K562 (cell line): Measurements from ENCODE around the gene IQCE. TPM values are rescaled to one million over a fixed set of nuclear protein-coding genes. Genes with fewer than 3 reads are reported as not detected.
A peak's percentile ranks its signal among the peaks of the same experiment; 100 is the strongest.

Experiments
- ATAC-seq: fragments of 200-7000 bp; cut with Tn5 transposase; 3 replicates; pipeline ENCODE4 v1.9.1; 2020; ENCODE audit warnings: moderate library complexity
- BruUV-seq: library from RNA; stranded (reverse); fragments of 400-500 nt; replicated peaks from 2 replicates; lab custom pipeline; 2021; lab: Mats Ljungman, UMichigan
- CTCF ChIA-PET: fragments of 300-600 bp; formaldehyde crosslinking; extraction: SDS; loops from one replicate; lab custom pipeline; 2021; ENCODE audit warnings: low intra/inter-chr PET ratio; lab: Yijun Ruan, JAX
- POLR2A ChIA-PET: fragments of 300-600, 350-650 bp; sonication (Branson Sonifier 250); formaldehyde crosslinking; extraction: SDS; loops from one replicate; lab custom pipeline; 2021; ENCODE audit warnings: antibody characterized with exemption, inconsistent platforms; lab: Yijun Ruan, JAX
- DNase-seq, 4 experiments: peaks; one replicate each; pipeline versions ENCODE4 v3.0.0 to v3.0.0-alpha.2; 2011 to 2018; ENCODE audit warnings: low spot score in 3 of 4, mixed read lengths in 3 of 4; ENCODE audit errors: extremely low read depth in 1 of 4
- FAIRE-seq: peaks from 2 replicates; lab custom pipeline; 2011; peaks lifted over from hg19 to GRCh38; lab: Jason Lieb, UNC
- H2AFZ ChIP-seq: 2 replicates; pipeline ENCODE4 v1.6.0; 2011; ENCODE audit warnings: low read depth, low read length, control low read depth, inconsistent platforms
- H3K27ac ChIP-seq: fragments of 200-600 bp; 3 replicates; pipeline ENCODE4 v1.8.0; 2011; ENCODE audit warnings: low read depth, mild to moderate bottlenecking, control low read depth, inconsistent platforms, low read length, moderate library complexity, mixed read lengths; ENCODE audit errors: extremely low read depth
- H3K27me3 ChIP-seq, 2 experiments: fragments of 300-600 bp in 1 of 2; 2 replicates in 1 of 2; 3 replicates in 1 of 2; pipeline versions ENCODE4 v1.6.0 to v1.8.0; 2011; ENCODE audit warnings: inconsistent platforms in 2 of 2, low read length in 2 of 2, mild to moderate bottlenecking in 1 of 2, mixed read lengths in 1 of 2, moderate library complexity in 1 of 2; ENCODE audit not compliant: control insufficient read depth in 2 of 2, insufficient read depth in 2 of 2
- H3K36me3 ChIP-seq: fragments of 300-600 bp; 3 replicates; pipeline ENCODE4 v1.8.0; 2011; ENCODE audit warnings: mild to moderate bottlenecking, low read length, inconsistent platforms; ENCODE audit not compliant: control insufficient read depth, insufficient read depth
- H3K4me1 ChIP-seq, 2 experiments: fragments of 200-600 bp in 1 of 2; replicated peaks in 1 of 2; 2 replicates in 1 of 2; 3 replicates in 1 of 2; pipeline versions ENCODE4 v1.5.1 to v1.8.0; 2011; ENCODE audit warnings: inconsistent platforms in 2 of 2, low read length in 2 of 2, mild to moderate bottlenecking in 1 of 2, mixed read lengths in 1 of 2, moderate library complexity in 1 of 2; ENCODE audit not compliant: control insufficient read depth in 2 of 2, insufficient read depth in 2 of 2
- H3K4me2 ChIP-seq: 2 replicates; pipeline ENCODE4 v1.6.1; 2011; ENCODE audit warnings: low read length, control low read depth, inconsistent platforms, mixed read lengths; ENCODE audit not compliant: insufficient read depth
- H3K4me3 ChIP-seq: fragments of 200-600 bp; sonication (generic), shearing (Covaris generic); 2 replicates; pipeline ENCODE4 v1.5.1; 2016; ENCODE audit warnings: control low read depth, inconsistent platforms
- H3K79me2 ChIP-seq: fragments of 200-600 bp; 3 replicates; pipeline ENCODE4 v1.8.0; 2011; ENCODE audit warnings: low read length, inconsistent platforms; ENCODE audit not compliant: control insufficient read depth, insufficient read depth
- H3K9ac ChIP-seq, 2 experiments: 2 replicates each; pipeline versions ENCODE4 v1.6.0 to v1.6.1; 2011; ENCODE audit warnings: low read depth in 2 of 2, low read length in 2 of 2, control low read depth in 1 of 2, inconsistent platforms in 1 of 2, mild to moderate bottlenecking in 1 of 2, mixed read lengths in 1 of 2; ENCODE audit not compliant: insufficient read depth in 1 of 2
- H3K9me1 ChIP-seq: one replicate; pipeline ENCODE4 v1.6.0; 2011; ENCODE audit warnings: inconsistent platforms, mild to moderate bottlenecking, low read length, moderate library complexity; ENCODE audit not compliant: control insufficient read depth, insufficient read depth
- H3K9me3 ChIP-seq: replicated peaks from 2 replicates; pipeline ENCODE4 v1.5.1; 2011; ENCODE audit warnings: low read depth, low read length, inconsistent platforms; ENCODE audit not compliant: control insufficient read depth, insufficient read depth
- H4K20me1 ChIP-seq: replicated peaks from 2 replicates; pipeline ENCODE4 v1.6.1; 2011; ENCODE audit warnings: low read length, inconsistent platforms, mixed read lengths; ENCODE audit not compliant: control insufficient read depth, insufficient read depth
- FOXP4 ChIP-seq: sonication (generic); formaldehyde crosslinking; IDR thresholded peaks from 2 replicates; pipeline ENCODE4 v1.8.0; 2022; ENCODE audit warnings: mild to moderate bottlenecking, missing genetic modification reagents, borderline replicate concordance
- MTA3 ChIP-seq: fragments of 450-650 bp; formaldehyde crosslinking; IDR thresholded peaks from 2 replicates; pipeline ENCODE4 v1.6.1; 2017; ENCODE audit warnings: mild to moderate bottlenecking, borderline replicate concordance
- NFE2 ChIP-seq: IDR thresholded peaks from 2 replicates; pipeline ENCODE4 v1.6.1; 2014; ENCODE audit warnings: antibody characterized with exemption, low read depth
- NR2C1 ChIP-seq, 2 experiments: fragments of 450-650 bp; IDR thresholded peaks; 2 replicates each; pipeline ENCODE4 v1.6.1; 2017; ENCODE audit warnings: mild to moderate bottlenecking in 2 of 2, antibody characterized with exemption in 1 of 2, inconsistent platforms in 1 of 2, missing compliant biosample characterization in 1 of 2, missing genetic modification characterization in 1 of 2
- PHF8 ChIP-seq: fragments of 200-600 bp; sonication (generic); IDR thresholded peaks from 2 replicates; pipeline ENCODE4 v1.6.1; 2012; ENCODE audit warnings: mixed run types, mild to moderate bottlenecking, inconsistent platforms, low read length, moderate library complexity, borderline replicate concordance
- RBFOX2 ChIP-seq: fragments of 200-400 bp; formaldehyde crosslinking; IDR thresholded peaks from 2 replicates; pipeline ENCODE4 v1.6.1; 2017; ENCODE audit warnings: low read depth, mild to moderate bottlenecking, low read length, moderate library complexity
- SETDB1 ChIP-seq: IDR thresholded peaks from one replicate; pipeline ENCODE4 v1.6.1; 2012; ENCODE audit warnings: low read length, control low read depth, inconsistent platforms
- SIN3A ChIP-seq, 2 experiments: fragments of 150-350 bp in 1 of 2; IDR thresholded peaks; 2 replicates each; pipeline ENCODE4 v1.6.1; 2011 to 2016; ENCODE audit warnings: borderline replicate concordance in 2 of 2, low read depth in 2 of 2, low read length in 2 of 2, mild to moderate bottlenecking in 2 of 2, moderate library complexity in 2 of 2; ENCODE audit not compliant: control insufficient read depth in 1 of 2
- YY1 ChIP-seq, 3 experiments: IDR thresholded peaks; 2 replicates each; pipeline ENCODE4 v1.6.1; 2011; ENCODE audit warnings: low read length in 2 of 3, mild to moderate bottlenecking in 2 of 3, moderate library complexity in 2 of 3, borderline replicate concordance in 1 of 3, control low read depth in 1 of 3, low read depth in 1 of 3; ENCODE audit not compliant: insufficient read depth in 3 of 3, insufficient replicate concordance in 2 of 3, control insufficient read depth in 1 of 3, insufficient read length in 1 of 3; ENCODE audit errors: extremely low read depth in 1 of 3
- ZBTB7A ChIP-seq: IDR thresholded peaks from 2 replicates; pipeline ENCODE4 v1.6.1; 2011; ENCODE audit warnings: low read depth, mild to moderate bottlenecking, low read length, moderate library complexity, borderline replicate concordance; ENCODE audit not compliant: control insufficient read depth
- ZNF175 ChIP-seq: fragments of 200-800 bp; sonication (Bioruptor generic); IDR thresholded peaks from 2 replicates; pipeline ENCODE4 v1.6.1; 2016; ENCODE audit warnings: low read depth, mild to moderate bottlenecking, missing genetic modification characterization, missing compliant biosample characterization
- WGBS: fragments of 100-300 bp; shearing (Covaris generic); methylation state at CpG from one replicate; pipeline ENCODE4 v1.1.6; 2016; ENCODE audit warnings: low coverage, mixed read lengths; ENCODE audit not compliant: insufficient coverage; ENCODE audit errors: missing lambda C conversion rate; 5-methylcytosine and 5-hydroxymethylcytosine counted together
- in situ Hi-C: fragments of 300-500 bp; cut with MboI; formaldehyde crosslinking; loops from 4 replicates; pipeline ENCODE4 v1.15.0; 2018; ENCODE audit warnings: inconsistent platforms, mixed read lengths
- intact Hi-C: fragments of 100-400 bp; cut with micrococcal nuclease; formaldehyde crosslinking; loops from 2 replicates; pipeline ENCODE4 v1.14.2; 2022
- polyA plus RNA-seq, 8 experiments: library from polyadenylated mRNA; depleted of rRNA in 4 of 8; stranded (reverse) in 5 of 8; unstranded in 3 of 8; fragments of >200 nt; fragmentation: Nextera tagmentation in 2 of 8; fragmentation: Illumina TruSeq in 1 of 8; extraction: Ambion mirVana in 2 of 8; extraction: Trizol in 1 of 8; gene quantifications; 2 replicates each; pipeline versions ENCODE4 v1.2.1 to v1.2.3, GENCODE V29; 2011 to 2014; ENCODE audit warnings: inconsistent platforms in 1 of 8, missing spikeins in 1 of 8
- total RNA-seq, 7 experiments: library from RNA; depleted of rRNA in 6 of 7; stranded (reverse); fragments of >200 nt in 6 of 7; fragmentation: Illumina TruSeq in 2 of 7; extraction: Trizol in 2 of 7; gene quantifications; 2 replicates each; pipeline versions ENCODE4 v1.2.1 to v1.2.3, GENCODE V29; 2011 to 2021; ENCODE audit warnings: low replicate concordance in 1 of 7
- TF ChIP-seq, protein P1 (sequence below): sonication (generic); formaldehyde crosslinking; IDR thresholded peaks from 2 replicates; pipeline ENCODE4 v1.8.0; 2022; ENCODE audit warnings: missing genetic modification reagents, mild to moderate bottlenecking, moderate library complexity, borderline replicate concordance
- TF ChIP-seq, protein P2 (sequence below): conservative IDR thresholded peaks from 2 replicates; pipeline ENCODE4 v1.6.1; 2011; ENCODE audit warnings: low read depth, mild to moderate bottlenecking, low read length; ENCODE audit not compliant: control insufficient read depth

Gene IQCE
- total and polyA plus RNA-seq, 9 of the 15 experiments (the other 6 are each of a cell fraction or from before 2014, with no cell fraction given): 0.18 to 8.5 (median 4.2) TPM

DNA sequence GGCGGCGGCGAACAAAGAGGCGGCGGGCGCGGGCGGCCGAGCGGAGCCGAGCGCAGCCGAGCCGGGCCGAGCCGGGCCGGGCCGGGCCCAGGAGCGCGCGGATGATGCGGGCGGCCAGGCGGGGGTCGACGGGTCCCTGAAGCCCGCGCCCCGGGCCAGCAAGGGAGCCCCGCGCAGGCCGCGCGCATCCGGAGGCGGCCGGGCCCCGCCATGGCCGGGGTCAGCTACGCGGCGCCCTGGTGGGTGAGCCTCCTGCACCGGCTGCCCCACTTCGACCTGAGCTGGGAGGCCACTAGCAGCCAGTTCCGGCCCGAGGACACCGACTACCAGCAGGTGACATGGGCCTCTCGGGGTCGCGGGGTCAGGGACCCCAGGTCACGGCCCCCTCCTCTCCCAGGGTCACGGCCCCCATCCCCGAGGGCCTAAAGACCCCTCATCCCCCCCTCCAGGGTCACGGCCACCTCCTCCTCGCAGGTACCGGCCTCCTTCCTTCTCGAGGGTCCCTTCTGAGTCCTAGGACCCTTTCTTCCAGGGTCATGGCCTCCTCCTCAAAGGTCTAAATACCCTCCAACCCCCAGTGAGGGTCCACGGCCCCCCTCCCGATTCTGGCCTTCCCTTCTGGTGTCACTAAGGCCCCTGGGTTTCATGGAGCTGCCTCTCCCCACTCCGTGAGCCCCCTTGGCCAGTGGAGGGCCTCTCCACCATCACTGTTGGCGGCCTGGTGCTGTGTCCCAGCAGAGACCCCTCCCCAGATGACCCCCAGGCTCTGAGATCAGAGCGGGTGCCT is 73.4 kb downstream of the IQCE start, which contains the start of gene TTYH3:
Gene TTYH3, plus strand, starts transcription at position 41 of the 787 bp plus-strand sequence. Its CDS starts 170 bp downstream, at position 211.
- H4K20me1 ChIP-seq: peaks cover 15% of the 10 kb centered on the region
- BruUV-seq: no TSS peak
- 5% methylated on average over 31 of the region's 62 CpGs for WGBS
- in situ Hi-C loops (no loop called here), intact Hi-C loops (no loop called here)
- peaks cover 18 to 61% of the 10 kb centered on the region in 2 experiments for H3K4me1 ChIP-seq
- FAIRE-seq: no peak
- no peaks in the 10 kb centered on the region for H3K9me1 ChIP-seq
- ATAC-seq: peak; percentile 27
- H2AFZ ChIP-seq: peak within 1 kb of the TSS; percentile 87
- ChIA-PET POLR2A (interaction anchor here (0.6 to 1.6 kb wide), 3 partner anchors 18 to 27 kb away, joined by 3 read pairs; no protein-coding TSS in a partner anchor), CTCF (no interaction called here)
- H3K27ac ChIP-seq: peak within 1 kb of the TSS; percentile 41; the same call in 2 of the 3 replicates
- no peaks in the 10 kb centered on the region for H3K9me3 ChIP-seq
- peak within 1 kb of the TSS; percentile 69 for H3K4me2 ChIP-seq
- H3K36me3 ChIP-seq: no peaks in the 10 kb centered on the region
- H3K79me2 ChIP-seq: no peaks in the 10 kb centered on the region; the same call in 2 of the 3 replicates
- H3K9ac ChIP-seq: peak within 1 kb of the TSS; percentile 44 to 92
- peak within 1 kb of the TSS; percentile 49 for H3K4me3 ChIP-seq
- no peak for DNase-seq
- H3K27me3 ChIP-seq: no peaks in the 10 kb centered on the region
- TF ChIP-seq RBFOX2 (0 out of 2 replicates have a peak, but pooled peaks have one; percentile 3), YY1 (IDR thresholded peaks at IDR 0.05; ENCODE audit: borderline replicate concordance in 1 of 3, control insufficient read depth in 1 of 3, extremely low read depth in 1 of 3, insufficient read depth in 3 of 3, insufficient read length in 1 of 3, insufficient replicate concordance in 2 of 3, low read depth in 1 of 3, low read length in 2 of 3) (peak in 2 of 3 experiments; percentile 29 to 48), MTA3 (0 out of 2 replicates have a peak, but pooled peaks have one; percentile 37), PHF8 (peak; percentile 44; the same call in 1 of the 2 replicates), ZNF175 (CRISPR knock-in tag) (no peak), SIN3A (IDR thresholded peaks at IDR 0.05; ENCODE audit: borderline replicate concordance in 2 of 2, control insufficient read depth in 1 of 2, low read depth in 2 of 2, low read length in 2 of 2) (no peak), NFE2 (no peak), SETDB1 (no peak), NR2C1 (IDR thresholded peaks at IDR 0.05) (no peak), NR2C1 (tag; IDR thresholded peaks at IDR 0.05) (0 out of 2 replicates have a peak, but pooled peaks have one; percentile 30), ZBTB7A (peak; percentile 84; the same call in 1 of the 2 replicates), FOXP4 (CRISPR knock-in tag) (no peak)
- TF ChIP-seq, protein P1, sequence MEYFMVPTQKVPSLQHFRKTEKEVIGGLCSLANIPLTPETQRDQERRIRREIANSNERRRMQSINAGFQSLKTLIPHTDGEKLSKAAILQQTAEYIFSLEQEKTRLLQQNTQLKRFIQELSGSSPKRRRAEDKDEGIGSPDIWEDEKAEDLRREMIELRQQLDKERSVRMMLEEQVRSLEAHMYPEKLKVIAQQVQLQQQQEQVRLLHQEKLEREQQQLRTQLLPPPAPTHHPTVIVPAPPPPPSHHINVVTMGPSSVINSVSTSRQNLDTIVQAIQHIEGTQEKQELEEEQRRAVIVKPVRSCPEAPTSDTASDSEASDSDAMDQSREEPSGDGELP (CRISPR knock-in tag): 0 out of 2 replicates have a peak, but pooled peaks have one; percentile 2
- TF ChIP-seq, protein P2, sequence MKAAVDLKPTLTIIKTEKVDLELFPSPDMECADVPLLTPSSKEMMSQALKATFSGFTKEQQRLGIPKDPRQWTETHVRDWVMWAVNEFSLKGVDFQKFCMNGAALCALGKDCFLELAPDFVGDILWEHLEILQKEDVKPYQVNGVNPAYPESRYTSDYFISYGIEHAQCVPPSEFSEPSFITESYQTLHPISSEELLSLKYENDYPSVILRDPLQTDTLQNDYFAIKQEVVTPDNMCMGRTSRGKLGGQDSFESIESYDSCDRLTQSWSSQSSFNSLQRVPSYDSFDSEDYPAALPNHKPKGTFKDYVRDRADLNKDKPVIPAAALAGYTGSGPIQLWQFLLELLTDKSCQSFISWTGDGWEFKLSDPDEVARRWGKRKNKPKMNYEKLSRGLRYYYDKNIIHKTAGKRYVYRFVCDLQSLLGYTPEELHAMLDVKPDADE: 0 out of 2 replicates have a peak, but pooled peaks have one; percentile 35
